HG02571 (cell line): ENCODE data around the gene EHD1.
"Not testable (repeated sequence)": the region's sequence is repeated elsewhere in the genome, so short reads cannot be mapped to it uniquely, and the experiment has no call there.

Source experiments
- ATAC-seq: cut with Tn5 transposase; IDR thresholded peaks from one replicate; pipeline ENCODE4 v1.9.1; 2021; ENCODE audit warnings: mild to moderate bottlenecking, moderate library complexity; ENCODE audit not compliant: unreplicated experiment

EHD1 gene

DNA sequence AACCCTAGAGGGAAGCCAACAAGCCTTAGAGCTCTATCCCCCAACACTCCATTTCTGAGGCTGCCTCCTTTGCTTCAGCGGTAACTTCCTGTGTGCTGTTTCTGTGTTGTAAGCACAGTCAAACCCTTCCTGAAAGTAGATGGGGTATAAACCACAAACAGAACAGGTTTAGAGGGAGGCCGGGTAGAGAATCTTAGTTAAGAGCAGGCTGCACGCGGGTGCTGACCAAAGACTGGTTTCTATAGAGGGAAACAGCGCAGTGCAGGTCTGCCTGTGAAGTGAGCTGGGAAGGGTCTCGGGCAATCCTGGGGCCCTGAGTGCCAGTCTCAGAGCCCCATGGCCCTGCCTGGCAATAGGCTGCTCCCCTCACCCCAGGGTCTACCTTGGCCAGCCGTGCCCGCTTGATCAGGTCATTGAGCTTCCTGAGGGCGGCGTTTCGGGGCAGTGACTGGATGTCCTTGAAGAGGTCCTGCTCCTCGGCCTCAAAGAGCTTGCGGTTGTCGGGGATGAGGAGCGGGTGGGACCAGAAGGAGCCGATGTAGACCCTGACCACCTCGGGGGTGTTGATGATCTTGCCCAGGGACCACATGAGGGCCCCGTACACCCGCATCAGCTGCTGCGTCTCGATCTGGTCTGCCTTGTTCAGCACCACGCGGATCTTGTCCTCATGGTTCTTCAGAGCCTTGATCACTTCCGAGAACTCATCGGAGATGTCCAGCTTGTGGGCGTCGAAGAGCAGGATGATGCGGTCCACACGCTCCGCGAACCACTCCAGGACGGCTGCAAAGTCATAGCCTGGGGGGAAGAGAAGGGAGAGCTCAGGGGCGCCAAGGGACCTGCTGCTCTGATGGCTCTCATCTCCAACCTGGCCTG is 18.6 kb downstream of the EHD1 start:
- ATAC-seq = peak; percentile 57

DNA sequence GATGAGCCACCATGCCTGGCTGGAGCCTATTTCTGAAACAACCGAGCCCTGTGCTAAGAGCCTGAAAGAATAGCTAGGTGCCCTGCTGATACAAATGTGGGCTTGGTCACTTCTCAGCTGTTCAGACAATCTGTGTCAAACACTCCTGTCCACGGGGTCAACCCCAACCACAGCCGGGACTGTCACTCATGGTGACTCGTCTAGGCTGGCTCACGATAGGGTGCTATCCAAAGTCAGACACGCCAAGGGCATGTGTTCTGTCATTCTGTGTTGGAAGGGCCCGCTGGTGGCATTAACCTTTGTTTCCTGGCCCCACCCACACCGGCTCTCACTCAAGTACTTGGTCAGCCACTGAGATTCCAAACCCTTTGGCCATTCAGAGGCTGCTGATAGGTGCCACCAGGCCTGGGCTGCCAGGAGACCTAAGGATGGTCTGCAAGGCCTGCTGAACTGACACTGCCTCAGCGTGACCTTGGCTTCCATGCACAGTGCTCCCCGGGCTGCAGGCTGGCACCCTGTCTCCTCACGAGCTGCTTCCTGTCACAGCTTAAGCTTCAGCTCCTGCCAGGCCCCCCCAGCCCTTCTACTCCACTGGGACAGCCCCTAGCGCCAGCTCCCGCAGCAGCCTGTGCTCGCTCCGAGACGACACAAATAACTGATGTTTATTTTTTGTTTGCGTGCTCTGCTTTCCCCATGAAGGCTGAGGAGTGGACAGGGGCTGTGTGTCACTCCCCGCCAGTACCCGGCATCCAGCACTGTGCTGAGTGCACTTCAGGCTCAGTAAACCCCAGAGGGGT is 19.8 kb downstream of the EHD1 start:
- no peak for ATAC-seq

DNA sequence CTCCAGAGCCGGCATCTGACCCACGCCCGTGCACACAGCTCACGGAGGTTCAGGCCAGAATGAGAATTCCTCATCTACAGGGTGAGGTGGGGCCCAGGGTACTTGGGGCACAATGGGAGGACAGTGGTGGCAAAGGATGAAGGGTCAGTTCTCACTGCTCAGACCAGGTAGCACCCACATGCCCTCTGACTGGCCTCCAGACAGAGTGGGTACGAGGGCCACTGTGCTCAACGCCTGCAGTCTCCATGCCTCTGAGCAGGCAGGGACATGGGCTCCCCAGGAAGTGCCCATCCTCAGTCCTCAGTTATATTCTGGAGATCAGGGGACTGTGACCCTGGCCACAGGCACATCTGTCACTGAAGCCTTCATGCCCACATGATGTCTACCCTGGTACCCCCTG is 20.9 kb downstream of the EHD1 start:
- no peak for ATAC-seq

DNA sequence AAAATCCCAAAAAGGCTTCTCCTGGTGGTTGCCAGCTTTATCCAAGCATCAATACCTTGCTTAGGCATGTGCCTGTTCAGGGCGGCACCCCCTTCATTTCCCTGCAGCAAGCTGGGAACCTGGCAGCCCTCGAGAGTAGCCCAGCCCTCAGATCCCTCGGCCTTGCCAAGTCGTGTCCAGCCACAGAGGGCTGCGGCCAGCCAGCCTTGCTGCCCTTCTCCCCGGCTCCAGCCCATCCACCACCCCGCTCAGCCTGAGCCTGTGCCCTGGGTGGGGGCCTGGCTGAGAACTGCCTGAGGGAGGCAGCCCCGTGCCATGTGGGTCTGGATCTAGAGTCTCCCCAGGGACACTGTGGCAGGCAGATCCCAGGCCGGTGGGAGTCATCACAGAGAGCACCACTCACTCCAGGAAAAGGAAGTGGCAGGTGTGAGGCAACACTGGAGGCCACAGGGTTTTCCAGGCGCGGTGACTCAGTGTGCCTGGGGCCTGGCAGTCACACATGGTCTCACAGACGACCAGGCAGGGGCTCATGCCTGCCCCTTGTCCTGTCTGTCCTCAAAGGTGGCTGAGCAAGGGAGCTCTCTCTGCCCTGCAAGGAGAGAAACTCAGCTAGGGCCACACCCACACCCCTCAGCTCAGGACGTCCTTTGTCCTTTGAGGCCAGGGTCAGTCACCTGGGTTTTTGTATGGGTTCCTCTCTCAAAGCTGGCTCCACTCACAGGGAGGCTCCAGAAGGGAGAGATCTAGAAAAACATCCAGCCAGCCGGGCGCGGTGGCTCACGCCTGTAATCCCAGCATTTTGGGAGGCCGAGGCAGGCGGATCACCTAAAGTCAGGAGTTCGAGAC is 21.8 kb downstream of the EHD1 start:
- ATAC-seq = no peak

DNA sequence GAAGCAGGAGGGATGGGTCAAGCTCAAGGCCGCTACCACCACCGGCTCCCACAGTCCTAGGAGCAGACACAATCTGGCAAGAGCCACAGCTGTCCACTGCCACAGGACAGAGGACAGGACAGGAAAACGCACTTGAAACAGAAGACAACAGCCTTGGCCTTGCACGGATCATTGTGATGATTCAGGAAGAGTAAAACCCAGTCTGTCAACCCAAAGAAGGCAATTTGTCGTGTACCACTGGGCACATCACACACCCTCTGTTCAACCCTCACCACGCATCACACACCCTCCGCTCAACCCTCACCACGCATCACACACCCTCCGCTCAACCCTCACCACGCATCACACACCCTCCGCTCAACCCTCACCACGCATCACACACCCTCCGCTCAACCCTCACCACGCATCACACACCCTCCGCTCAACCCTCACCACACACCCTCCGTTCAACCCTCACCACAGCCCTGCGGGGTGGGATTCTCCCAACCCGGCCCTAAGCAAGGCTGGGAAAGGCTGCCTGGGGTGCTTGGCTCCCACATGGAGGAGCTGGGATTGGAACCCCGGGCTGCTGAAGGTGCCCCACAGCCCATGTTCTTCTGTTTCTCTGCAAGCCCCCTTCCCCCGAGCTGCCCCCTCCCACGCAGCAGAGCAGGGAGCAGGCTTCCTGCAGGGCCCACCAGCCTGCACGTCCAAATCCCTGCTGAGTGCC is 22.7 kb downstream of the EHD1 start:
- no peak for ATAC-seq

DNA sequence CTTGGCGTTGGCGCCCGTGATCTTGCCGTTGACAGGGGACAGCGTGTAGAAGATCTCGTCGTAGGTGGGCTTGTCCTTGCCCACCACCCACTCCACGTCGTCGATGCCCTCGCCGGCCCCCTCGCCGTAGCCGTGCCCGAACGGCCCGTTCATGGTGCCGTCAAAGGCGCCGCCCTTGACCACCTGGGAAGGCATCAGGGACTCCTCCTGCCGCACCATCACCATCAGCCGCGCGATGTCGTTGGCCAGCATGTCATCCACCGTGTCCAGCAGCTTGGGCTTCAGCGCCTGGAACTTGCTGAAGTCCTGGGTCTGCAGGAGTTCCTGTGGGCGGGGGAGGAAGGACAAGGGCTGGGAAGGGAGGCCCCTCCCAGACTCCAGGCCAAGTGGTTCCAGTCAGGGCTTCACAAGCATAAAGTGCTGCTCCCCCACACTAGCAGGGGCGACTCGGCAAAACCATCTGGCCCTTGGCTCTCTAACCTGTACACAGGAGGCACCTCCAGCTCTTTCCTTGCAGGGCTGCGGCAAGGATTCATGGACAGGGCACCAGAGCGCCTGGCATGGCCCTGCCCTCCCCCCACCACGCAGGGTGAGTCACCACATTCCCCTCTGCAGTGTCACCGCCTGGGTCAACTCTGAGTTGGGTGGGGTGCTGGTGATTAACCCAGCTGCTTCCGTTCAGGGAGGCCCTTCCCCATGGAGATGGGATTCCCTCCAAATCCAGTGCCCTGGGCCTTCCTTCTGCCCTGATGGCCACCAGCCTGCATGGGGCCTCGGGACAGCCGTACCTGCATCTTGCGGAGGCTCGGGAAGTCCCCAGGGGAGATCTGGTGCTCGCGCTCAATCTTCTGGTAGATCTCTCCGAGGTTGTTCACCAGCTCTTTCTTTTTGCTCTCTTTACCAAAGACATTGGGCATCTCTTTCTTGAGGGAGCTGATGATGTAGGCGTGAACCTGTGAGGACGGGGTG is 23.6 kb downstream of the EHD1 start:
- no peak for ATAC-seq

DNA sequence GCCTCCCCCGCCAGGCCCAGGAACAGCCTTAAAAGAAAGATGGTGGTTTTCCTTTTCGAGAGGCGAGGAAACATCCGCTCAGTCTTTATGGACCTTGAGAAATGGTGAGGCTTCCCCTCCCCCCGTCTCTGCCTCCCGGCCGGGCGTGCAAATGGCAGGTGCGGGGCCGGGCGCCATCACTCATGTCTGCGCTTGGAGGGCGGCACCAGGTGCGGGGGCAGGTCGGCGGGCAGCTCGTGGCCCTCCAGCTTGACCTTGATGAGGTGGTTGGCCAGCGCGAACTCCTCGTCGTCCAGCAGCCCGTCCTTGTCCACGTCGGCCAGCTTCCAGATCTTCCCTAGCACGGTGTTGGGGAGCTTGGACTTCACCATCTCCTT is 24.3 kb downstream of the EHD1 start:
- ATAC-seq = no peak

DNA sequence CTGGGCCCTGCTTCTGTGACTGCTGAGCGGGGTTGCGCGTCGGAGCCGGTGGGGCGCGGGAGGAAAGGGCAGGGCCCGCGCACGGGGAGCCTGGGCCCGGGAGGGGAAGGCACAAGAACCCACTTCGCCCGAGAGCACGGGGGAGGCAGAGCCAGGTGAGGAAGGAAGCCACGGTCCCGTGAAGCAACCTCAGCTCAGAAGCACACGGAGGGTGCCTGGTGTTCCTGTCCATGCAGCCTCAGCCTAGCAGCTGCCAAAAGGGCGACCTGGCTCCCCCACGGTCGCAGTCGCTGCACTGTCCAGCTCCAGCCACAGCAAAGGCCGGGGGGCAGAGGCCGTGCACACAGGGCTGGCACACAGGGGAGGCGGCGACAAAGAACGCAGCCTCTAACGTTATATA is 24.7 kb downstream of the EHD1 start:
- ATAC-seq = no peak

DNA sequence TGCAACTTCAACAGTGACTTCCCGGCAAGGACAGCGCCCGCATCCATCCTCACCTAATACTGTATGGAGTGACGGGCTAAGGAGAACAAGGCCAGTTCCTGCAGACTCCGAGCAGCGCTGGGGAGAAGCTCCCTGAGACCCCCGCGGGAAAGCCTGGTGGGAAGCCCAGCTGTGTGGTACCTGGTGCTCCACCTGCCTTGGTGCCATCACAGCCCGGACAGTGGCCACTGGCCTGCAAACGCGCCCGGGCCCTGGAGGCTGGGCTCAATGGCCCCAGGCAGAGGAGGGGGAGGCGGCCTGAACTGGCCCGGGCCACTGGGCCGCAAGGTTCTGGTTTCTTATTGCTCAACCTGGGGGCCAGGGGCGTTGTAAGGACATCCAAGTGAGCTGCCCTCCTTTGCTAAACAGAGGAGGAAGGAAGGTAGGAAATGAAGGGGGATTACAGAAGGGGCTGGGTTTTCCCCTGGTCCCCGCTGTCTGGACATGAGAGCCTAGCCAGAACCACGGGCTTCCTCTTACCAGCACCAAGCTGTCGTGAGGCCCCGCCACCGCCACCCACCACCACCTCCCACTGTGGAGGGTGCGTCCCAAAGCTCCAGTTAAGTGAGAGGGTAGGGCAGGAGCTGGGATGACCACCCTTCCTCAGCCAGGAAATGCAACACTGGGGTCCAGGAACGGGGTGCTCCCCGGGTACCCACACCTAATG is 25.5 kb downstream of the EHD1 start:
- ATAC-seq = no peak

DNA sequence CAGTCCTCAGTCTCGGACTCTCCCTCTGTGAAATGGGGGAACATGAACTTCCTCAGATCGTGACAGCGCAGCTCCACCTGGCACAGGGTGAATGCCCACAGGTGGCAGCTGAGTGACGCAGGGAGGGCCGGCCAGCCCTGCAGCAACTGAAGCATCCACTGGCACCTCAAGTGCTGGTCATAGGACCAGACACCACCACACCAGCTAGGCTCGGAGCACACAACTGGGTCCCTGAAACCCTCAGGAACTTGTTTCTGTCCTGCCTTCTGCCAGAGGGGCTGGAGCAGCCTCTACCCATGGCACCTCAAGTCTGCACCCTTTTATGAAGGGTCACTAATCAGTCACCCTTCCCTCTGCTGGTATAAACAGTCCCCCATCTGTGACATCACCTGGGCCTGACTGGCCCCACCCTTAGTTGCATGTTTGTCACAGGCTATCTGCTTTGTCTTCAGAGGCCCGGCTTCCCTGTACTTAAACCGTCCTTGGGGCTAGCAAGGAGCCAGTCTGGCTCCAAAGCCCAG is 26.5 kb downstream of the EHD1 start:
- ATAC-seq = no peak

DNA sequence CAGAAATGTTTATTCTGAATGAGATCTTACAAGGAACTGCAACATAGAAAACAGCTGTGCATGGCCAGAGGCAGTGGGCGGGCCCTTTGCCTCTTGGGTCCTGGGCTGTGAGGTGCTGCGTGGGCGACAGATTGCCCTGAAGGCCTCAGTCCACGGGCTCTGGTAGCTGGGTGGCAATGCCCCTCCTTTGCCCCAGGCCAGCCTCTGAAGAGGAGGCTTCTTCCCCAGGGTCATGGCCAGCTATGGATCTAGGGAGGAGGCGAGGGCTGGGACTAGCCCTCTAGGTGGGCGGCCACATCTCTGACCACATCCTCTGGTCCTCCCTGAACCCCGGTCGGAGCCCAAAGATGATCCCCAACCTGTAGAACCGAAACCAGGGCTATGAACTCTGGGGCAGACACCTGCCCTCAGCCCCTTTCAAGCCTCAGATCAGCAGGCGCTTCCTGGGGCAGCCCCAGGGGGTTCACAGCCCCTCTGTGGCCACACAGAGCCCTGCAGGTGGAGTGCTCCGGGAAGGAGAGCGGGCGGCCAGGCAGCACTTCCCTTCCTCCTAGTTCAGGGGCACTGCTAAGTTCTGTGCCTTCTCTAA is 27.3 kb downstream of the EHD1 start:
- peak; percentile 70 for ATAC-seq

DNA sequence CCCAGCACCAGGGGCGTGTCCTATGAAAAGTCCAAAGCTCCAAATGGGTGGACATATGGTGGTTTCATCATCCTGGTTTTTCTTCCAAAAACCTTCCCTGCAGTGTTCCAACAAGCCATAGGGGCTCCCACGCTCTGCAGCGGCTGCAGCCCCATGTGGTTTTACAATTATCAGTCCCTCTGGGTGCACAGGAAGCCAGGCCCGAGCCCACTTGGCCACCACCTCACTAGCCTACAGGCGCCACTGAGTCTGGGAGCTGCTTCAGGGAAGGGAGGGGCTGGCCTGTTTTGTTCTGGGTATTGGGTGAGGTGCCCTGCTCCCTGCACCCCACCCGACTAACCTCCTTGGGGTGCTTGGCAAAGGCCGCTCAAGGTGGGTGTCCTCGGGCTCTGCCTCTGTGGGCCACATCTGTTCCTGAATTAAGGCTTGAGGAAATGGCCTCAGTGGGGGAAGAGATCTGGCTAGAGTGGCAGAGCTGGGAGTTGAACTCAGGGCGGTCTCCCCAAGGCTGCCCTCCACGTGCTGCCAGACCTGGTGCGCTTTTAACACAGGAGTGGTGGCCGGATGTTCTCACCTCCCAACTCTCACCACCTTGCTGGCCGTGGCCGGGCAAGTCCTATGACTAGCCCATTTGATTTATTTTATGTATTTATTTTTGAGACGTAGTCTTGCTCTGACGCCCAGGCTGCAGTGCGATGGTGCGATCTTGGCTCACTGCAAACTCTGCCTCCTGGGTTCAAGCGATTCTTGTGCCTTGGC is 28.6 kb downstream of the EHD1 start:
- no peak for ATAC-seq

DNA sequence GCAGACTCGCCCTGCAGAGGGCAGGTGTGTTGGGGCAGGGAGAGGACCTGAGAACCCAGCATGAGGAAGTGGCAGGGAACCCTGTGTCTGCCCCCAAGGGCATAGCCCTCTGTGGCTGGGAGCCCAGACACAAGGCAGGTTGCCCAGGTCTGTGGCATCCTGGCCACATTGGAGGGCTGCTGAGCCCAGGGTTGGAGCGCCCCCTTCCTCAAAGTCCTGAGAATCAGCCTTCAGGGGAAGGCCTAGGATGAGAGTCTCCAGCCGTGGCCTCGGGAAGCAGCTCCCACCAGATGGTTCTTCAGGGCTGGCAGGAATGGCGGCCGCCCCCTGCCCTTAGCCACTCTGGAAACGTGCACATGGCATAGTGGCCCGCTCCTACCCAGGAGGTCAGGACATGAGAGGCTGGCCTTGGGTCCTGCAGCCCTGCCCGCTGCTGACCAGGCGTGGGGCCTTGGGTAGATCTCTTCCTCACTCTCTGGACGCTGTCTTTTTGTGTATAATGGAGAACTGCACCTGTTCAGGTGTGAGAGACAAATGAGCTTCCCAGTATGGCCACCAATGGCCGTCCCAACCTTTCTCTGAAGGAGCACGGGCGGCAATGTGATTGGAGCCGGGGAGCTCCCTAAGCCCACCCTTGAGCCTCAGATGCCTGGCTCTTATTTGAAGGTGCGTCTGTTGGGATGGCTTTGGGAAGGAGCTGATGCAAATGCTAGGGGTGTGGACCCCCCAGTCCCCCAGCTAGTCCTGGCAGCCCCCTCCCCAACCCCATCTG is 29.4 kb downstream of the EHD1 start:
- no peak for ATAC-seq

DNA sequence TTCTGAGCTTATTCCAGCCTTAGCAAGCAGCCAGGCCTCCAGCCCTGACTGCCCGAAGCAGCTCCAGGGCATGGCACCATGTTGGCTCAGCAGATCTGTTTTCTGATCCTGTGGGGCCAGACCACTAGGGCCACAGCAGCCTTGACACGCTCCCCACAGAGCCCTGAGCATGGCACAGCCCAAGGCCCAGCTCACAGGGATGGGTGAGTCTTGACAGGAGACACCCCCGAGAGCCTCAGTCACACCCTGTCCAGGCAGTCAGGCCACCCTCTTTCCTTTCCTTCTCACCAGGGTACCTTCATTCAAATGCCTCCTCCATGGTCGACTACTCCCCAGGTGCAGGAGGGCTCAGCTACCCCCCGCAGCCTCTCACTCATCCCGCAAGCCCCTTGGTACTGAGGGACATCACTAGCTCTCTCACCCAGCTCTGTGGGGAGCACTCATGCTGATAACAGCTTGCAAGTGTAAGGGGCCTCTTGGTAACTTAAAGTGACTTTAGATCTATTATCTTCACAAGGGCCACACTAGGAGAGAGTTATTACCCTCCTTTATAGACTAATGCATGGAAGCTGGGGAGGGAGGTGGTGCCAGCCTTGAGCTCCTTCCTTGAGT is 30.1 kb downstream of the EHD1 start:
- ATAC-seq = no peak

DNA sequence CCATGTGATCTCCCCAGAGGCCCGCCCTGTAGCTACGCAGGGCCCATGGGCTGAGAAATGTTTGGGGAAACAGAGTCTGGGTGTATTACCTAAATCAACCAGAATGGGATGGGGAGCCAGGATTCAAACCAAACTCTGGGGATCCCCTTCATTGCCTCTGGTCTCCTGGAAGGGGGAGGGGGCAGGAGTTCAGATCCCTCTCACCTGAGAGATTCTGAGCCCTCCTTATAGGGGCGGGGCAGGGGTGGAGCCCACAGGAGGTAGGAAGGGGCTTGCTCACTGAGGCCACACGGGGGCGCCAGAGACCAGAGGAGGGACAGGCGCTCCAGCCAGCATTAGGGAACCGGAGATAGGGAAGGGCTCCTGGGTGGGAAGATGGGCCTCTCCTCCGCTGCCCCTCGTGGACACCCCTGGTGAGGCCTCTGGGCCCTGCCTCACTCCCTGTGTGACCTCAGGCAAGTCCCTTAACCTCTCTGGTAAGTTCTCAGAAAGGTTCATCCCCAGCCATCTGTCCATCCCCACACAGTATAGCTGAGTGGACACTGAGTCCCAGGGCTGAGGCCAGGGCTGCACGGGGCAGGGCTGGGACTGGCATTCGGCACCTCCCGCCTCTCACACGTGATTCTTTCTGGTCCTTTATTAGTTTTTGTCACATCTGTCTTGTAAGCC is 31.3 kb downstream of the EHD1 start:
- ATAC-seq = no peak

DNA sequence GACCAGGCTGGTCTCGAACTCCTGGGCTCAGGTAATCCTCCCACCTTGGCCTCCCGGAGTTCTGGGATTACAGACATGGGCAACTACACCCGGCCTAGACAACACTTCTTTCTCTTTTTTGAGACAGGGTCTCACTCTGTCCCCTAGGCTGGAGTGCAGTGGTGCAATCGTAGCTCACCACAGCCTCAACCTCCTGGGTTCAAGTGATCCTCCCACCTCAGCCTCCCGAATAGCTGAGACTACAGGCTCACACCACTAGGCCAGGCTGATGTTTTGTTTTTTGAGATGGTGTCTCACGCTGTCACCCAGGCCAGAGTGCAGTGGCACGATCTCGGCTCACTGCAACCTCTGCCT is 32.7 kb downstream of the EHD1 start:
- ATAC-seq = not testable (repeated sequence)
